ENCODE measurements around the gene LIN54.

The LIN54 gene

DNA sequence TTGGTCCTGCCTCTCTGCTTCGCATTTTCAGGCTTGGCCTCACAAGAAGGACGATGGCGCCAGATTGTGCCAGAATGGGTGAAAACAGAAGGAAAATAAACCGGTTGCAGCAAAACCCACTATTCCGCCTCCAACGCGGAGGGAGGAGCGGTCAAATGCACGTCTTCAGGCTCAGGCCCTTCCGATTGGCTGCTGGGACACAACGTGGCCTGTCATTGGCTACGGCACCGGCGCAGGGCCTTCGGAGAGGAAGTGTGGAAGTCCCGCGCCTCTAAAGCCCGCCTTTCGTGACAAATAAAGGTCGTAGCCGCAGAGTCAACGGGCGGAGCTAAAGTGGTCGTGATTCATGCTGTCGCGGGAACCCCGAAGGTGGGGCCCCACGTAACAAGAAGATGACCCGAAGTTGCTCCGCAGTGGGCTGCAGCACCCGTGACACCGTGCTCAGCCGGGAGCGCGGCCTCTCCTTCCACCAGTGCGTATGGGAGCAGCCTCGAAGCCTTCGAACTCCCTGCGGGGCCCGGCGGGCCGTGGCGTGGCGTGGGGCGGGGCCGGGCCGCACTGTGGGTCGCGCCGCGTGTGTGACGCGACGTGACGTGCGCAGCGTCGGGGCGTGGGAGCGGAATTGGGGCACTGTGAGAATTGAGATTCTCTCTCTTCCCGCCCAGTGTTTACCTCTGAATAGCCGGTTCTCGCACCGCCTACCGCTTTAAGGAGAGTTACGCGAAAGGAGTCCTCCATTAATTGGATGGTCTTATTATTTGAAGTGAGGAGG lies 110.0 kb downstream of the LIN54 start, which contains the start of gene THAP9:
TSS of gene THAP9 (plus strand) at position 325 of the 772 bp plus-strand sequence. CDS start at position 393, 68 bp downstream.
- Mint-ChIP-seq H3K27ac (no peak within 1 kb of the TSS), H3K4me1 (peaks cover 34% of the 10 kb centered on the region), H3K9me3 (no peaks in the 10 kb centered on the region), H3K4me3 (no peak within 1 kb of the TSS), H3K27me3 (no peaks in the 10 kb centered on the region), H3K36me3 (peaks cover 17% of the 10 kb centered on the region)
- CTCF ChIA-PET = interaction anchor here (1.2 to 5.6 kb wide), 5 partner anchors 24 to 134 kb away, joined by 3 to 91 read pairs (median 5); partner anchors contain the start of gene COPS4
- DNase-seq = peak; percentile 99

DNA sequence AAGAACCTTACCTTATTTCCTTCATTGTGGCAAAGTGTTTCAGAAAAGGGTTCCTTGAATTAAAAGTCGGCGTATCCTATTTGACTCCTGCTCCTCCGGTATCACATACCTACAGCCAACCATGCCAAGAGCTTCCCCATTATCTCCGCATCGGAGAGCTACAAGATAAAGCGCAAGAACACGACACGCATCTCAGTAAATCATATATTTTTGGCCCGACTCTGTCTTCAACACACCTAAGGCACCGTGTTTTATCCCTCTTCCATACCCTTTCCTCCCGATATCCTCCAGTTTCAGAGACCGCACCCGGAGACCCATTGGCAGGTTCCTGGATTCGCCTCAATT lies 110.6 kb downstream of the LIN54 start:
- DNase-seq = no peak
- CTCF ChIA-PET = interaction anchor here (1.2 to 5.6 kb wide), 7 partner anchors 11 to 381 kb away, joined by 3 to 91 read pairs (median 5); partner anchors contain the start of gene COPS4
- Mint-ChIP-seq H3K4me3 (no peak overlapping the region), H3K9me3 (no peaks in the 10 kb centered on the region), H3K27ac (no peak overlapping the region), H3K27me3 (no peaks in the 10 kb centered on the region), H3K36me3 (peaks cover 19% of the 10 kb centered on the region), H3K4me1 (peaks cover 31% of the 10 kb centered on the region)

- DNase-seq = no peak
- Mint-ChIP-seq H3K4me3 (no peak overlapping the region), H3K9me3 (no peaks in the 10 kb centered on the region), H3K27ac (no peak overlapping the region), H3K4me1 (peaks cover 27% of the 10 kb centered on the region), H3K27me3 (no peaks in the 10 kb centered on the region), H3K36me3 (peaks cover 23% of the 10 kb centered on the region)
- CTCF ChIA-PET = interaction anchor here (0.8 to 5.6 kb wide), 8 partner anchors 11 to 381 kb away, joined by 3 to 91 read pairs (median 4); partner anchors contain the start of gene COPS4
Measured at GRCh38 chr4:82899374-82900065, 111.1 kb downstream of the LIN54 start.

DNA sequence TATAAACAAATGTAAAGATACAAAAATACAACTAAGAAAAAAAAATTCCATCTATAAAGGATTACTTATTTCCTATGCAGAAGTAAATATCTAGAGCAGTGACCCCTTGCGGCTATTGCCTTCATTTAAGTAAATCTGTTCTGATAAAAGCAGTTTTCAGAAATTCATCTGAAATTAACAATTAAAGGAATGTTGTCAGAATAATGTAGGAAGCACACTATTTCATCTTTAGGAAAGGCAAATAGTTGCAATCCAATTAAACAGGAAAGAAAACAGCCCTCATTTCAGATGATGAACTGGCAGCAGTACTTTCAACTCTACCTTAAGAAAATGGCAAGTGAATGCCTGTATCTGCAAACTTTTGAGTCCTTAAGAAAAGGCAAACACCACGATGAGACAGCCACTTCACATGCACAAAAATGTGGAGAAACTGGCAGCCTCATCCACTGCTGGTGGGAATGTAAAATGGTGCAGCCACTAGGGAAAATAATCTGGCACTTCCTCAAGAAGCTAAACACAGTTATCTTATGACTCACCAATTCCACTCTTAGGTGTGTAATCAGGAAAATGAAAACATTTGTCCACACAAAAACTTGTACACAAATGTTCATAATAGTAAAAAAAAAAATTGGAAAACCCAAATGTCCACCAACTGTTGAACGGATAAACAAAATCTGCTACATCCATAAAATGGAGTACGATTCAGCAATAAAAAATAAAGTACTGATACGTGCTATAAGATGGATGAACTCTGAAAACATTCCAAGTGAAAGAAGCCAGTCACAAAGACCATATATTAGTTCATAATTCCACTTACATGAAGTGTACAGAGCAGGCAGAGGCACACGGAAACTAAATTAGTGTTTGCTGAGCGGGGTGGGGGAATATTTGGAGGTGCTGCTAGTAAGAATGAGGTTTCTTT lies 112.0 kb downstream of the LIN54 start:
- DNase-seq = peak; percentile 30
- no peaks in the 10 kb centered on the region for H3K9me3 Mint-ChIP-seq
- CTCF ChIA-PET = interaction anchor here (1.2 to 5.6 kb wide), 4 partner anchors 10 to 382 kb away, joined by 3 to 91 read pairs (median 6); partner anchors contain the start of gene COPS4
- peaks cover 24% of the 10 kb centered on the region for H3K4me1 Mint-ChIP-seq
- peaks cover 29% of the 10 kb centered on the region for H3K36me3 Mint-ChIP-seq
- peak overlapping the region; percentile 84 for H3K27ac Mint-ChIP-seq
- no peaks in the 10 kb centered on the region for H3K27me3 Mint-ChIP-seq
- H3K4me3 Mint-ChIP-seq = no peak overlapping the region

DNA sequence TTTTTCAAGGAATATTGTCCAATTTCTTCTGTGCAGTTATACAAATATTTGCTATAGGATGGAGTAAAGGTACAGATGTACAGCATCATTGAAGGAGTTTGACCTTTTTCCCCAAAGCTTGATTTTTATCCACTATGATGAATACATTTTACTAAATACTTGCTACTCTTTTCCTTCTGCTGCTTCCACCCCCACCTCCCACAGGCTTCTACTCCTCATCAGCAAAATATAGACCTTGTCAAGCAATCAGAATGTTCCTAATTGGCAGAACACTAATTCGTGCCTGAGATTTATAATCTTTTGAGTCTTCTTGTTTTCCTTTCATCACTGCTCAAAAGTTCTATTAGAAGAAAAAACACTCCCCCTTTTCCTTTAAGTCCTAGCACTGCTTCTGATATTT lies 113.9 kb downstream of the LIN54 start:
- Mint-ChIP-seq H3K36me3 (peaks cover 31% of the 10 kb centered on the region), H3K9me3 (no peaks in the 10 kb centered on the region), H3K27me3 (no peaks in the 10 kb centered on the region), H3K4me3 (no peak overlapping the region), H3K27ac (no peak overlapping the region), H3K4me1 (peaks cover 25% of the 10 kb centered on the region)
- CTCF ChIA-PET = interaction anchor here (5.6 kb wide), 1 partner anchor 43 kb away, joined by 91 read pairs; no protein-coding TSS in a partner anchor
- no peak for DNase-seq

DNA sequence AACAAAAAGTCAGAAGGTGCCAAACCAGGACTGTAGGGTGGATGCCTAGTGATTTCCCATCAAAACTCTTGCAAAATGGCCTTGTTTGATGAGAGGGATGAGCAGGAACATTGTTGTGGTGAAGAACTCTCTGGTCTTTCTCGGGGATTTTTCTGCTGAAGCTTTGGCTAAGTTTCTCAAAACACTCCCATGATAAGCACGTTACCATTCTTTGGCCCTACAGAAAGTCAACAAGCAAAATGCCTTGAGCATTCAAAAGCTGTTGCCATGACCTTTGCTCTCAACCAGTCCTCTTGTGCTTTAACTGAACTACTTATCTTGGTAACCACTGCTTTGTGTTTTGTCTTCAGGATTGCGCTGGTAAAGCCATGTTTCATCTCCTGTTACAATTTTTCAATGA lies 116.7 kb downstream of the LIN54 start:
- Mint-ChIP-seq H3K9me3 (no peaks in the 10 kb centered on the region), H3K4me3 (no peak overlapping the region), H3K27ac (no peak overlapping the region), H3K4me1 (peaks cover 43% of the 10 kb centered on the region), H3K27me3 (no peaks in the 10 kb centered on the region), H3K36me3 (peaks cover 37% of the 10 kb centered on the region)
- DNase-seq = no peak
- CTCF ChIA-PET = interaction anchor here (1.1 kb wide), 1 partner anchor 42 kb away, joined by 4 read pairs; no protein-coding TSS in a partner anchor

- Mint-ChIP-seq H3K4me3 (peak overlapping the region; percentile 28), H3K27ac (peak overlapping the region; percentile 93), H3K9me3 (no peaks in the 10 kb centered on the region), H3K4me1 (peaks cover 48% of the 10 kb centered on the region), H3K27me3 (no peaks in the 10 kb centered on the region), H3K36me3 (peaks cover 34% of the 10 kb centered on the region)
- no peak for DNase-seq
- CTCF ChIA-PET = interaction anchor here (1.3 to 1.6 kb wide), 2 partner anchors 25 to 41 kb away, joined by 3 to 4 read pairs; no protein-coding TSS in a partner anchor
Measured at GRCh38 chr4:82892467-82892802, 118.2 kb downstream of the LIN54 start.

DNA sequence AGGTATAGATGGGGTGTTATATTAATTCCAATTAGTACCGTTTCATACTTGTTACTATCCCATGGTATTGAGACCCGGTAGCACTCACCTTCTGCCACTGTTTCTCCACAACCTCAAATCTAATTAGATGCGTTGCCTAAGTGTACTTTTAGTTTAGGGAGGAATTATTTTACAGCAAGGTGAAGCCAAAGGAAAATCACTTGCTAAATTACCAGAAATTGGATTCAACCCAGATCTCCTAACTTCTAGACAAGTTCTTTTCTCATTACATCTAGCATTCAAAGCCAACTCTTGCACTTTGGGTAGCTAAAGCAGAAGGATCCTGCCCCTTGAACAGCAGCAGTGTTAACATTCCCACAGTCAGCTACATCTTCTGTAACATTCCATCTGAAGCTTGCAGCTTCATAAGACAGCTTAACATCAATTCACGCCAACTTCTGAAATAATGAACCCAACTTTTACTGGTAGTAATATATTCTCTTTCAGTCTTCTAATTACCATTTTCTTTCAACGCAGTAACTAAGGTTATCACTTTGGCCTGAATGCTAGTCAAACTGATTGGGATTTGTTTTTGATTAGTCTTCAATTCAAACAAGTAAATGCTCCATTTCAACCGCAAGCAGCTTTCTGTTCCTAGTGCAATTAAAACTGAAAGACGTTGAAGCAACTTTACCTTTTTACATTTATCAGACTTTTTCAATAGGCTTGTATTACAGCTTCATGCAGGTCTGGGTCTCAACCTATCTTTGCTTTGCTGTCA lies 118.7 kb downstream of the LIN54 start:
- H3K27ac Mint-ChIP-seq = peak overlapping the region; percentile 93
- no peak for DNase-seq
- H3K4me1 Mint-ChIP-seq = peaks cover 46% of the 10 kb centered on the region
- H3K4me3 Mint-ChIP-seq = peak overlapping the region; percentile 84
- no peaks in the 10 kb centered on the region for H3K27me3 Mint-ChIP-seq
- CTCF ChIA-PET = interaction anchor here (1.3 to 1.6 kb wide), 2 partner anchors 24 to 40 kb away, joined by 3 to 4 read pairs; no protein-coding TSS in a partner anchor
- H3K9me3 Mint-ChIP-seq = no peaks in the 10 kb centered on the region
- peaks cover 34% of the 10 kb centered on the region for H3K36me3 Mint-ChIP-seq

DNA sequence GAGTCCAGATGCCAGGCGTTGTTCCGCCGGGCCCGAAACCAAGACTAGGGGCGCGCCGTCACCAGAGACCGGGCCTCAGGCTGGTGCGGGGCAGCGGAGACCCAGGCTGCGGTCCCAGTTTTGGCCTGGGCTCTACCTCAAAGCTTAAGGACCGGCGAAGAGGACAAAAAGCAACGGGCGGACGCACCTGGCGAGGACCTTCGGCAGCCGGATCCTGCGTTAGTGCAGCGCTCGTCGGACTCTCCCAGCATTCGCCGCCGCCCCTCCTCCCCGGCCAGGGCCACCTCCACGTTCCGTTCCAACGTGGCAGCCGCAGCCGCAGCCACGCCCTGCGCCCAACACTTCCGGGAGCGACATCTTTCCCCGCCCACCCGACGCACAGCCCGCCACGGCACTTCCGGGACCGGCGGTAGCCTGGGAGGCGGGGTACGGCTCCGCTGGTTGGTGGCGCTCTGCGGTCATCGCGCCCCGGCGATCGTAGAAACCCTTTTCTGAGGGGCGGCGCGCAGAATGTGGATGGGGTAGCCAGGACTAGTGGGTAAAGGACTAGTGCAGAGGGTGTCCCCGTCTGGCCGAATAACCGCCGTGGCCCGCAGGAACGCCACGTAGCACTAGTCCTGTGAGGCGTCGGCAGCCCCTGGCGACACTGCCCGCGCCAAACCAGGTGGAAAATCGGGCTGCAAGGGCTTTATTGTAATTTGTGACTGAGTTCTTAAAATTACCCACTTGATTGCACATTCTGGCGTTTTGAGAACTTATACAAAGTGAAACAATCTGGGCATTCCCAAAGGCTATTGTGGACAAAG lies 119.5 kb downstream of the LIN54 start, which contains the start of gene SEC31A:
TSS of gene SEC31A (minus strand) at position 253 of the 806 bp plus-strand sequence. CDS start 9,217 bp downstream, outside the sequence.
- Mint-ChIP-seq H3K36me3 (peaks cover 31% of the 10 kb centered on the region), H3K4me3 (peak within 1 kb of the TSS; percentile 84), H3K27ac (peak within 1 kb of the TSS; percentile 93), H3K9me3 (no peaks in the 10 kb centered on the region), H3K4me1 (peaks cover 46% of the 10 kb centered on the region), H3K27me3 (no peaks in the 10 kb centered on the region)
- peak; percentile 98 for DNase-seq
- CTCF ChIA-PET = interaction anchor here (1.3 to 1.6 kb wide), 2 partner anchors 24 to 39 kb away, joined by 3 to 4 read pairs; no protein-coding TSS in a partner anchor

- DNase-seq = no peak
- H3K27ac Mint-ChIP-seq = peak overlapping the region; percentile 93
Measured at GRCh38 chr4:82890528-82890900, 120.1 kb downstream of the LIN54 start.

GRCh38 chr4:82889287-82889686 lies 121.3 kb downstream of the LIN54 start:
- Mint-ChIP-seq H3K9me3 (no peaks in the 10 kb centered on the region), H3K4me3 (peak overlapping the region; percentile 84), H3K4me1 (peaks cover 49% of the 10 kb centered on the region), H3K36me3 (peaks cover 27% of the 10 kb centered on the region), H3K27me3 (no peaks in the 10 kb centered on the region), H3K27ac (peak overlapping the region; percentile 93)
- no peak for DNase-seq
- CTCF ChIA-PET = interaction anchor here (0.8 to 2.8 kb wide), 3 partner anchors 10 to 37 kb away, joined by 3 to 11 read pairs (median 6); no protein-coding TSS in a partner anchor

More at GRCh38 chr4:82890528-82890900, 120.1 kb downstream of the LIN54 start:
- Mint-ChIP-seq H3K4me1 (peaks cover 46% of the 10 kb centered on the region), H3K9me3 (no peaks in the 10 kb centered on the region), H3K4me3 (peak overlapping the region; percentile 84), H3K27me3 (no peaks in the 10 kb centered on the region), H3K36me3 (peaks cover 29% of the 10 kb centered on the region)
- CTCF ChIA-PET = no interaction called here
